Islet of Langerhans (tissue), 1 donor: ENCODE results near the gene DCP1B.
A peak's percentile ranks its signal among the peaks of the same experiment; 100 is the strongest.

ENCODE experiments used
- FAIRE-seq: peaks from one replicate; lab custom pipeline; 2011; peaks lifted over from hg19 to GRCh38; lab: Jason Lieb, UNC

Gene DCP1B

DNA sequence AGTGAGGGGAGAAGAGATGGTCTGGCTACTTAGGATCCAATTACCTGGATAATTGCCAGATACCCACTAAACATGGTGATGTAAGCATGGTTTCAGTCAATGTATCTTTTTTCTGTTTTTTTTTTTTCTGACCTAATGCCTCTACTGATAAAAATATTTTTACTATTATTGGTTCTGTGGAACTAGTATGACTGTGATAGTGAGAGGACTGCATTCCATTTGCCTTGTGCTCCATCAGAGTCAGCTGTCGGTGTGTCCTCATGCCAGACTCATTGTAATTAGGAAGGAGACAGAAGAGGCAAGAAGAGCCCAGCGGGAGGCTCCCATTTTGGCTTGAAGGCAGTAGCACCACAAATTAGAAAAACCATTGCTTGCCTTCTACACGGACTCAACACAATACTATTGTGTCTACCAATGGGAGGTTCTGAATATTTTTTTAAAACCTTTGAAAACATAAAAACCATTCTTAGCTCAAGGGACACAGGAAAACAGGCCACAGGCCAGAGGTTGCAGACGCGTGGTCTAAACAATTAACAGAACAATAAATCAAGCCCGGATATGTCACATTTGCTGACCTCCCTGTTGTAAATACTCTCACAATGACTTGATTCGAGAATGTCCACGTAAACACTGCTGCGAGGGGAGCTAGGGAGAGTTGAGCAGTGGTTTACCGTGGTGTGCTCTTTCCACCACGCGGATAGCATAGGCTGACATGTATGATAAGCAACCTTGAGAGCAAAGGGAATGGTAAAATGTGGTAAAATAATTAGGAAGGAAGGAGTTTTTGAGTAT lies 13.5 kb upstream of the DCP1B start:
- FAIRE-seq, result no peak

DNA sequence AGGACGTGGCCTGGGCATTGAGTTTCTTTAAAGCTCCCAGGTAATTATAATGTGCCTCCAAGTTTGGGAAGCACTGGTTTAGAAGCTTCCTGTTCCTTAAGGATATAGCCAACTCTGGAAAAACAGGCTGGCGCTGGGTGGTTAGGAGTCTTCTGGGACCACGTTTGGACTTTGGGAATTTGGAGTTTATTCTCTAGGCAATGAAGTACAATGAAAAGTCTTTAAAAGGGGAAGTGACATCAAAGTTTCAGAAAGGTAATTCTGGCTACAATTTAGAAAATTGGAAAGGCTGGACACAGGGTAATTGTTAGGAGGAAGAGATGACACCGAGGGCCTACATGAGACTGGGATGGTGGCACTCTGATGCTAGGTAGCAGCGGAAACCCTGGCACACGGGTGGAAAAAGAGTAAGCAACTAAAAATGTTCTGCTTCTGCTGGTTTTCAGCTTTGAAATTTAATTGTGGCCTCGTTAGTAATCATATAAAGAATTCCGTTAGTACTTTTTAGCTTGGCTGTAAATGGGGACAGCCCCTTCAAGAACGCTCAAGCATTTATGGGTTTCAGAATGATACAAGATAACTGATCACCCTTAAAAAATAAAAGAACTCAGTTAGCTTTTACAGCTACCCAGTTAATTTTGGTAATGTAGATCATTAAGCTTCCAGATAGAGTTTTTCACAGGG lies 12.7 kb upstream of the DCP1B start:
- FAIRE-seq, result no peak

DNA sequence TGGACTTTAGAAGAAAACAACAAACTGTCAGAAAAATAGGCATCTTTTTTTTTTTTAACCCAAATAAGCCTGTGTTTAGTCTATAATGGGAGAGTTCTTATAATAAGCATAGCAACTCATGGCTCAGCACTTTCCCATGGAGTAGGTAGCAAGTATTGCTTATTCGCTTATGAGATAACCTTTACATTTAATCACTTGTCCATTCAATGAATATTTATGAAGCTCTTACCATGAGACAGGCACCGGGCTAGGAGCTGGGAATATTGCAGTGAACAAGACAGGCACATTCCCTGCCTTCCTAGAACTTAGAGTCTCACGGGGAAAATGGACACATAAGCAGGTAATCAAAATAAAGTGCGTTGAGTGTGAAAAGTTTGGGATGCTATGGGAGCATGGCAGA lies 10.0 kb upstream of the DCP1B start:
- FAIRE-seq, result no peak

DNA sequence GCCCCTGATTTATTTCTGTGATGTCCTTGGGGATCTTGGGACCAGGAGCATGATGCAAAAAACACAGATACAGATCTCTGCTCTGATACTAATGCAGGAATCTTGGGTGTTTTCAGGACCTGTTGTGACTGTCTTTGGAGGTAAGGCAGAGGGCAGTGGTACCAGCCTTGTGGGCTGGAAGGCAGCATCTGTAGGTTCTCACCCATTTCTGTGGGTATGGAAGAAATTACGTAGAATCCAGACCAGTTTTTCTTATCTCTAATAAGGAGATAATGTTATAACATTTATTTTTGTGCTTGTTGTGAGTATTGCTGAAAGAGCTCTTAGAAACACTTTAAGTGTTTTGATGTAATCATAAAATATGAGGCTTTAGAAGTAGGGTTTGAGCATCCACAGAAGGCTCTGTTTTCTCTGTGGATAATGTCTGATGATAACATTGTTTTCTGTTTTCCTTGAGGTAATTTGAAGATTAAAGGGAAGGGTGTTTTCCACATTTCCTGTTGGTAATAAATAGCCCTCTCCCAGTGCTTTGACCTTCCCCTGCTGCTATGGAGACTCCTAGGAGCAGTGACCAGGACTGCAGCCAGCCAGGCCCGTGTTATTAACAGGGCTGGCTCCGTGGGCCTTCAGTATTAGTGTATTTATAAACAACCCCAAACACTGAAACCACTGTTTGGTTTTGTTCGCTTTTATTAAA lies 9.4 kb upstream of the DCP1B start:
- FAIRE-seq, result peak; percentile 89

DNA sequence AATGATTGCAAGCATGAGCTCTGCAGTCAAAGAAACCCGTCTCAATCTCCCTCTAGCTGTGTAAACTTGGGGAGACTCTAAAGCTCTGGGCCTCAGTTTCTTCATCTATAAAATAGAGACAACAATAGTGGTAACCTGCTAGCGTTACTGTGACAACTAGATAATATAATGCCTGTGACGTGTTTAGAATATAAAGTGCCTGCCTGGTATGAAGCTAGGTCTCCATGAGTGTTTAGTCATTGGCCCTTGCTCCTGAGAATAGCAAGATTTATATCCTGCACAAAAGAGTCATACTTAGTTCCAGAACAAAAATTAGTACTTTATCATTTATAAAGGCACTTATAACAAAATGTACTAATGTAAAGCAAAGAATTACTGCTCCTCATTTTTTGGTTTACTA lies 8.8 kb upstream of the DCP1B start:
- no peak for FAIRE-seq

DNA sequence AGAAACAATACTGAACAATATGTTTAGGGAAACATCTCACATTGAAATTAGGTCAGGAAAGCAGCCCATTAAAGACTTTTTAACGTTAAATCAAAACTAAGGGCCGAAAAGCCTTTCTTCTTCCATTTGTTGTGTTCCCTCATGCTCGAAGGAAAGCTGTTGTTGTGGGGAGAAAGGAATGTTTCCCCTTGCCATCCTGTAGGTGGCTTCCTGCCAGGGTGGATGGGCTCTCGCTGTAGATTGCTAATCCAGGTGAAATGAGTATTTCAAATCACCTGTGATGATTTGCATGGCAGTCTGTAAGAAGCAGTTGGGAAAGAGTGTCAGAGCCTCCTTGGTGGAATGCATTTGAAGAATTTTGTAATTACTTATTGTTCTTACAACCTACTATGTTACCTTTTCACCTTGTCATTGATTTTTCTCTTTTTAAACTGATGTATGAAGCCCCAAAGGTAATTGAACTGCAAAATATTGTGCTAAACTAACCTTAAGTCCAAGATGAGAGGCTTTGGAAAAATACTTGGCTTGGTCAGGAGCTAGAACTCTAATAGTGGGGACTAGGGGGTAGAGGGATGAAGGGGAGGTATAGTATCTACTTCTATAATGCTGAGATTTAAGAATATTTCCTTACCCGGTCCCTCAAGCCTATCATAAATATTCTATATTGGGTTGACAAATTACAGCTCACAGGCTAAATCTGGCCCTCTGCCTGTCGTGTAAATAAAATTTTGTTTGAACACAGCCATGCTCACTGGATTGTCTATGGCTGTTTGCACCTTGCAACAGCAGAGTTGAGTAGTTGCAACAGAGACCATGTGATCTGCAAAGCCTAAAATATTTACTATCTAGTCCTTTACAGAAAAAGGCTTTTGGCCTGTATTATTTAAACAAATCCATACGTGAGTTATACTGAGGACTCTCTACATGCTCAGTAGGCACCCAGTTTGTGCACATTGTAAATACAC lies 7.7 kb upstream of the DCP1B start:
- FAIRE-seq, result peak; percentile 61

DNA sequence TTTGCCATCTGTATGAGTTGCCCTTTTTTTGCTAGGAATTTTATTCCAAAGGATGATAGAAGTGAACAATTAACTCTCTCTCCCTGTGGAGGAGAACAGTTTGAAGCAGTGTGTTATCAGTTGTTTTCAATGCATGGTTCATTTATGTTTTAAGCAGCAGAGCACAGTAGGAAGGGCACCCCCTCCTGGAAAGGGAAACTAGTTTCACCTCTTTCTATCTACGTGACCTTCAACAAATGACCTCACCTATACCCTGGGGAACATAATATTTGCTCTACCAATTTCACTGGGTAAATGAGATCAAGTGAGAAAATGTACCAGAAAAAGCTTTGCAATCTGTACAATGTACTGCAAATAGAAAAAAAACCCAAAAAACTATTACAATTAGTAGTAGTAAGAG lies 5.4 kb upstream of the DCP1B start:
- no peak for FAIRE-seq

DNA sequence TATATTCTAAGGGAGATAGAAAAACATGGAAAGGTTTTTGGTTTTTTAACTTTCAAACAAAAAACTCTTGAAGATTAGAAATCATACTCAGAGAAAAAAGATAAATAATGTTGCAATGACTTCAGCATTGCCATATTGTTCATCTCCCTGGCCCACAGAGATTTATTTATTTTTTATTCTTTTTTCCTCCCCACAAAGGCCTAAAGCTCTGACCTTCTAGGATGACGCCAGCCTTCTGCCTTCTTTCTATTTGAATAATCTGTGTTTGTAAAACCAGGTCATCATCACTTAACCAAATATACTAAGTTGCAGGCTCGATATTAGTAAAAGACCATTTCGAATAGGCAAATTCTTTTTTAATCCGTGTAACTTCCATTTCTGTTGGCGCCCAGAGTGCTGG lies 4.4 kb upstream of the DCP1B start:
- FAIRE-seq, result peak; percentile 99

DNA sequence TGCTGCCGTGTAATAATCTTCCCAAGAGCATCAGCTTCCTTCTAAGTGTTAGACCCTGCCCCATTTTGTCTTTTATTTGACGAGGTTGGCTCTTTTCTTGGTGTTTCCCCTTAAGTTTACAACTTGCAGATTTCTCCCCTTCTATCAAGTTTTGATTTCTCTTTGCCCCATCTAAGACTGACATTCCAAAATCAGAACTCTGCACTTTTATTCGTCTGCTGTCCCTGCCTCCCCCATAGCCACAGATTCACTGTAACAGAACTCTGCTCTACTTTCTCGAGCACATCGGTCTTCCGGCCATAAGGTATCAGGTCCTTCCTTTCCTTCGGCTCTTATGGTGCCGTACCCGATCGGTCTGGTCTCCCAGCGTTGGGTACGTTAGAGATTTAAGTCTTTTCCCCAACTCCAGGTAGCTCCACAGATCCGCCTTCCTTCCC lies 563 bp downstream of the DCP1B start:
- no peak for FAIRE-seq

DNA sequence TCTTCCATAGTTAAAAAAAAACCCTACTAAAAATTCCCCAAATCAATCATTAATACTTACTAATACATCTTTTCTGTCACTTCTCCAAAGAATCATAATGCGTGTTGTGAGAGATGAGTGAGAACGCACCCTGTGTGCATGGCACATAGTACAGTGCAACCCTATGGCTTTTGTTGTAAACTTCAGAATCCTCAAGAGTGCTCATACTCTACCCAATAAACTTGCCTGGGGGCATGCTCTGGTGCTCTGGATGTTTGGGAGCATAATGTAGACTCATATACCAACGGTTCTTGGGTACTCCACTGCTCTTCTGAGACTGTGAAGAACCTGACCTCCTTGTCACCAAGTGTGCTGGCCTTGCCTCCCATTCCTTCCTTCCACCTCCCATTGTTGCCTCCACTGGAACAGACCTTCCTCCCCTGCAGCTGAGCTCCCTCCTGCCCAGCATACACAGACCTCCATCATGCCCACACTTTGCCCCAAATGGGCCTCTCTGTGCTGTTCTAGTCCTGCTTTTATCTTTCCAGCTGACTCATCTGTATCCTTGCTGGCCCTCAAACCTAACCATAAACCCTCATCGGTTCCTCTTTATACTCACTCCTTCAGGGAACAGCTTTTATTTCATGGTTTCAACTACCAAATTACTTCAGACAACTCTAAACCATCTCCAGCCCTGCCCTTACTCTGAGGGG lies 8.9 kb downstream of the DCP1B start:
- FAIRE-seq, result no peak

DNA sequence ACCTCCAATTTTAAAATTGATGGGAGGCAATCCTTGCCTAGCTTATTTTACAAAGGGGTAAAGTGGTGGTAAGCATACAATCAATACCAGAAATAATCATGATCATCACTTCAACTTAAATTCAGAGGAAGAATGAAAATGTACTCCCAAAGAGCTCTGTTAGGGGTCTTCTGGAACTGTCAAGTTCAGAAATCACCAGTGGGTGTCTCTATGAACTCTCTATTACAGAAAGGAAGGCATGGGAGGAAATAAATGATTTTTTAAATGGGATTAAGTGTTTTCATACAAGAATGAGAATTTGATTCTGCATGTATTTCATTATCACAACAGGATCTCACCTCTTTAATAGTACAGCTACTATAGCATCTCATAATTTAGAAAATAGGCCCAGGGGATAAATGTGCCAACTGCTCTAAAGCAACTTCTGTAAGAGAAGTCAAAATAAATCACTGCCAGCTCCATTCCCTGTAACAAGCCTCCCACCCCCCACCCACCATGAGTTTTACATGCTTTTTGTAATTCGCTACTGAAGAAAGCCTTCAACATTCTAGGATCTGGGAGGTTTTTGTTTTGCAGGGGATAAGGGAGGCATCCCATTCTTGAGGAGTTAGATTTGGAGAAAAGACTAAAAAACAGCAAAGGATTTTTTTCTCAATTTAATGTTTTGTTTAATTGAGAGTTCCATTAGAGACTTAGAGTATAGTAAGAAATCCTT lies 9.7 kb downstream of the DCP1B start:
- FAIRE-seq, result no peak

DNA sequence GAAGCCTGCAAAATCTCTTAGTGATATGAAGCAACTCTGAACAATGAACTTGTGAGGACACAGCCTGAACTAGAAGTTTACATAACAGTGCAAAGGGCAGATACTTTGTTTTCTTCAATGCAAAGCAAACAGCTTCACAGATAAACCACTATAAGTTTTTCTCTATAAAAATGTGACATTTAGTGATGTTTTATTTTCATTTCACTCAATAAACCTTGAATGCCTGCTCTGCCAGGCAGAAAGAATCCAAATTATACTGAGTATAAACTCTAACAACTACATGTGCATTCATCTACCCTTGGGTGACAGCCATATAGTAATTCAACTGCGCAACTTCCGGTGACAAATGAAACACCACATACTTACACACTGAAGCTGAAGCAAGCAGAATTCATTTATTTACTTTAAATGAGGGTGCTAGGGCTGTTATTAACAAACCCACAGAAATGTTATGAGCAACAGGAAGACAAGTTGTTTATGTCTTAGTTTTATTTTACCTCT lies 10.3 kb downstream of the DCP1B start:
- no peak for FAIRE-seq

DNA sequence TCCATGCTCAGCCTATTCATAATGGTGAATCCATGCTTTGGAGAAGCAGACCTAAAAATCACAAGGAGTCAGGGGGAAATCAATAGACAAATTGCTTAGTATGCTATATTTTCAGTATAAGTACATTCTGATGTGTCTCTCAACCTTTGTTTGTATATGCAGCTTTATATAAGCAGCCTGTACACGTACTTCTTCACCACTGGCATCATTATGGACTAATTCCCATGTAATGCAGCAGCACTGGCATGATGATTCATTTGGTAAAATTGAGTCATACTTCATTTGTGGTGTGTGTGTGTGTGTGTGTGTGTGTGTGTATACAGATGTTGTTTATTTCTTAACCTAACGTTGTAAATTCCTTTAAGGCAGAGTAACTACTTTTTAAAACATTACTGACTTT lies 10.9 kb downstream of the DCP1B start:
- peak; percentile 93 for FAIRE-seq

DNA sequence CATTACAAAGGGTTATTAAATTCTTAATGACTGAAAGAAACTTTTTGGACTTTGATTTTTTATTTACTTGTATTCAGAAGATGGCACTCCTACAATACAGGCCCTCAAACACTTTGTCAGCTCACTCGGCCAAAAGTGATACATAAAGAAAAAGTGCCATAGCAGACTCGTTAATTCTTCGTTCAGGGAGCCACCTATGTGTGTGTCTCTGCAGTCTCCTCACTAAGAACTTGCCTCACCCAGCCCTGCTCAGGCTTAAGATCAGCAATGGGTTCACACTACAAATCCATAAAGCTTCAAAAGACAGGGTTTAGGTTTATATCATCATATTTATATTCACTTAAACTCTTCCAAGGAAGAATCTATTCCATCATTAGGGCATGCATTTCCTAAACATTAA lies 11.5 kb downstream of the DCP1B start:
- FAIRE-seq, result no peak

DNA sequence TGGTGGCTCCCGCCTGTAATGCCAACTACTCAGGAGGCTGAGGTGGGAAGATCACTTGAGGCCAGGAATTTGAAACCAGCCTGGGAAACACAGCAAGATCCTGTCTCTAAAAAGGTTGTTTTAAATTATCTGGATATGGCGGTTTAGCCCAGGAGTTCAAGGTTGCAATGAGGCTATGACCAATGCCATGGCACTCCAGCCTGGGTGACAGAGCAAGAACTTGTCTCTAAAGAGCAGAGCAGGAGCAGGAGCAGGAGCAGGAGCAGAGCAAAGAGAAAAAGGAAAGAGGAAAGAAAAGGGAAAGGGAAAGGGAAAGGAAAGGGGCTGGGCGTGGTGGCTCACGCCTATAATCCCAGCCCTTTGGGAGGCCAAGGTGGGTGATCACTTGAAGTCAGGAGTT lies 15.1 kb downstream of the DCP1B start:
- no peak for FAIRE-seq

DNA sequence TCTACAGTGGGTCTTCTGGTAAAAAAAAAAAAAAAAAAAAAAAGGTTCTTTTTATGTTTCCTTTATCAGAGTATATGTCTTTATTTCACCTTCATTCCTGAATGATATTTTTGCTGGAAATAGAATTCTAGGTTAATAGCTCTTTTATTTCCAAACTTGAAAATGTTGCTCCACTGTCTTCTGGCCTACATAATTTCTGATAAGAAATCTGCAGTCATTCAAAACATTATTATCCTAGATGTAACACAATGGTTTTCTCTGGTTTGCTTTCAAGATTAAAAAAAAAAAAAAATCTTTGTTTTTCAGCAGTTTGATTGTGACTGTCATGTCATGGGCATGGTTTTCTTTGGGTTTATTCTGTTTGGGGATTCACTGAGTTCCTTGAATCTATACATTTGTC lies 19.5 kb downstream of the DCP1B start:
- FAIRE-seq, result no peak

DNA sequence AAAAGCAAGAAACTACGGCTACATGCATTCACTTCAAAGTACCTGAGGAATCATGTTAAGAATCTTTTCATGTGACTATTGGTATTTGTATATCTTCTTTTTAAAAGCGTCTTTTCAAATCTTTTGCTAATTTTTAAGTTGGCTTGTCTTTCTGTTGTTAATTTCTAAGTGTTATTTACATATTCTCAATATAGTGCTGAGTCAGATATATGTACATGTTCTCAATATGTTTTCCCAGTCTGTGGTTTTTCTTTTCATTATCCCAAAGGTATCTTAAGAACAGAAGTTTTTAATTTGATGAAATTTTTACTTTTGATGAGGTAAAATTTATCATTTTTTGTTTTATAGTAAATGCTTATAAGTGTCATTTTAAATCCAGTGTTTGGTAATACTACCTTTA lies 24.0 kb downstream of the DCP1B start:
- FAIRE-seq, result peak; percentile 84

DNA sequence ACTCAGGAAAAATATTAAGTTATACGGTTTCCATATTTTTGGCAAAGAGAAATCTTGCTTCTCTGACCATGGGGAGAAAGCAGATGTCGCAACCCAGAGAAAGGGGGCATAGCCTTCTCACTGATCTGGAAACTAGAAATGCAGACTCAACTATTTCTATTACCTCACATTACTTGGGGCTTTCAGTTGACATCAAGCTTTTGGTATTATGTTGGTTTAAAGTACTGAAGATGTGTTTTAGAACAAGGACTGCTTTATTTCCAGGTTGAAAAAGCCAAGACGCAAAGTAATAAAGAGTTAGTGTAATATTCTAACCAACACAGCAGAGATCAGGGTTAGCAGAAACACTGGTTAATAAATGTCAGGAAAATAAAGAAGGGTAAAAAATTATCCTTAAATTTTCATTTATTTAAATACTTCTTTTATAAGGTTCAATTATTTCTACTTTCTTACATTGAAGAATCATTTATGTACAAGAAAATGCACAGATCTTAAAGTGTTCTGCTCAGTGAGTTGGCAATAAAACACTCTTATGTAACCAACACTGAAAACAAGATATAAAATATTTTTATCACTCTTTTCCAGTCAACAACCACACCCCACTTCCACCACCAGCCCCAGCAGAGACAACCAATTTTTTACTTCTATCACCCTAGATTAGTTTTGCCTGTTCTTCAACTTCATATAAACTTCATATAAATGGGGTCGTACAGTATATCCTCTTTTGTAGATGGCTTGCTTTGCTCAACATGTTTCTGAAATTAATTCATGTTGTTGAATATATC lies 26.0 kb downstream of the DCP1B start:
- no peak for FAIRE-seq

DNA sequence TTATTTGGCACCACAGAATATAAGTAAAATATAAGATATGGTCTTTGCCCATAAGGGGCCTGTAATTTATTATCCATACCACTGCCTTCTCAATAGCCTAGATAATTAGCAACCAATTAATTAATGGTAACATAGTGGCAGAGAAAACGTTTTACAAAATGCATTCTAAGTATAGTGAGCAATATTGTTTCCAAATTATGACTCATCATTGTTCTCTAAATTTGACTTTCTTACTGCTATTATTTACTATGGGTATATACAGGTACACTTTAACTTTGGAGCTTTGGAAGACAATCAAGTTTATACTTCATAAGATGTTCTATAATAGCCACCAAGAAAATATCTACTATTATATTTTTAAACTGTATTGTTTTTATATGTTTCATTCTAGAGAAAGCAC lies 26.7 kb downstream of the DCP1B start:
- no peak for FAIRE-seq

DNA sequence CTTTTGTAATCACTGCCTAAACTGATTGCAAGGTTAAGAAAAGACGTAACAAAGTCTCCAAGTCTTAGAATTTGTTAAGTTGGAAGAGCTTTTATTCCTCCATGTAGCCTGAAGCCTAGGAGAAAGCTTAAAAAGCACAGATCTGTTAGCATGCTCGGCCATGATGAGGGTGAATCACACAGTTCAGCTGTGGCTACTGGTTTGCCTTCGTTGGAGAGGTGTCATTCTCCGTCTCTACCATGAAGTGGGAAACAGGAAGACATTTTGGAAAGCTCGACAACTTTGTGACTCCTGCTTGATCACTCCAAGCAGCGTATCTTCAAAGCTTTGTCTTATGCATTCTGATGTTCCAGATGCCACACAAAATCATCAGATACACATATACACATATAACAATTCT lies 27.1 kb downstream of the DCP1B start:
- FAIRE-seq, result no peak
